T-cell (primary cell): ENCODE results near the gene ADAMTS14. TPM values are rescaled to one million over a fixed set of nuclear protein-coding genes. Genes with fewer than 3 reads are reported as not detected.

Experiments
- ATAC-seq, 4 experiments: fragments of 200-7000 bp in 3 of 4; fragments of 150-1000 bp in 1 of 4; cut with Tn5 transposase; replicated peaks in 1 of 4; 1 replicate in 3 of 4; 2 replicates in 1 of 4; pipeline ENCODE4 v1.10.0; 2021; ENCODE audit warnings: moderate library complexity in 3 of 4, mild to moderate bottlenecking in 2 of 4, moderate number of reproducible peaks in 1 of 4
- CTCF ChIA-PET, 2 donors: fragments of 300-600 bp; sonication (Branson Sonifier 250); formaldehyde crosslinking; loops; one replicate each; lab custom pipeline; 2022; ENCODE audit warnings: antibody characterized with exemption in 2 of 2; lab: Charles Lee
- POLR2A ChIA-PET, 2 donors: fragments of 300-600 bp; sonication (Branson Sonifier 250); formaldehyde crosslinking; loops; one replicate each; lab custom pipeline; 2022; ENCODE audit warnings: antibody characterized with exemption in 2 of 2; lab: Charles Lee
- DNase-seq, 35 experiments: peaks; one replicate each; pipeline versions ENCODE4 v3.0.0 to v3.0.0-alpha.2; 2013 to 2023
- H3K27ac ChIP-seq: one replicate; pipeline ENCODE4 v1.5.1; 2013; ENCODE audit warnings: low read length
- H3K27me3 ChIP-seq, 2 experiments: replicated peaks in 1 of 2; 1 replicate in 1 of 2; 2 replicates in 1 of 2; pipeline versions ENCODE4 v1.6.1 to v1.7.0; 2013; ENCODE audit warnings: low read length in 1 of 2, mixed read lengths in 1 of 2; ENCODE audit not compliant: control insufficient read depth in 2 of 2, insufficient read depth in 2 of 2; ENCODE audit errors: extremely low read depth in 1 of 2
- H3K36me3 ChIP-seq, 2 donors: 1 replicate in 1 of 2; 2 replicates in 1 of 2; pipeline versions ENCODE4 v1.6.1 to v1.7.0; 2013; ENCODE audit warnings: low read length in 1 of 2; ENCODE audit not compliant: control insufficient read depth in 2 of 2, insufficient read depth in 1 of 2; ENCODE audit errors: extremely low read depth in 1 of 2
- H3K4me1 ChIP-seq, 2 experiments: 1 replicate in 1 of 2; 2 replicates in 1 of 2; pipeline versions ENCODE4 v1.6.1 to v1.7.0; 2013; ENCODE audit warnings: low read length in 2 of 2, mixed read lengths in 1 of 2; ENCODE audit not compliant: insufficient read depth in 2 of 2, control insufficient read depth in 1 of 2; ENCODE audit errors: extremely low read depth in 1 of 2
- H3K4me3 ChIP-seq, 2 donors: 1 replicate in 1 of 2; 2 replicates in 1 of 2; pipeline versions ENCODE4 v1.5.1 to v1.7.0; 2013; ENCODE audit warnings: mild to moderate bottlenecking in 2 of 2, low read length in 1 of 2, moderate library complexity in 1 of 2; ENCODE audit not compliant: control insufficient read depth in 1 of 2; ENCODE audit errors: extremely low read depth in 1 of 2
- H3K9me3 ChIP-seq: 2 replicates; pipeline ENCODE4 v1.7.0; 2013
- H3K27ac Mint-ChIP-seq, 2 donors: one replicate each; pipeline ENCODE4 v1.8.0; 2020 to 2021; ENCODE audit warnings: mild to moderate bottlenecking in 2 of 2, mixed read lengths in 2 of 2
- H3K27me3 Mint-ChIP-seq, 2 donors: one replicate each; pipeline ENCODE4 v1.8.0; 2021 to 2022; ENCODE audit warnings: mixed read lengths in 2 of 2
- H3K36me3 Mint-ChIP-seq: one replicate; pipeline ENCODE4 v1.8.0; 2021; ENCODE audit warnings: mixed read lengths
- H3K4me1 Mint-ChIP-seq, 3 donors: one replicate each; pipeline ENCODE4 v1.8.0; 2020 to 2022; ENCODE audit warnings: mixed read lengths in 3 of 3, mild to moderate bottlenecking in 1 of 3
- H3K4me3 Mint-ChIP-seq, 3 donors: one replicate each; pipeline ENCODE4 v1.8.0; 2020 to 2022; ENCODE audit warnings: mild to moderate bottlenecking in 3 of 3, mixed read lengths in 3 of 3, moderate library complexity in 3 of 3
- H3K9me3 Mint-ChIP-seq, 3 donors: one replicate each; pipeline ENCODE4 v1.8.0; 2020 to 2022; ENCODE audit warnings: mixed read lengths in 3 of 3
- WGBS: methylation state at CpG from one replicate; pipeline ENCODE4 v1.1.5; 2013; ENCODE audit warnings: missing lambda C conversion rate; ENCODE audit not compliant: insufficient coverage; 5-methylcytosine and 5-hydroxymethylcytosine counted together
- total RNA-seq, 35 experiments: library from RNA in 6 of 35; stranded (reverse) in 6 of 35; fragments of 120-200 nt in 1 of 35; gene quantifications; one replicate each; pipeline versions ENCODE4 v1.2.1 to v1.2.4 and lab custom pipeline; 2013 to 2026

ADAMTS14 gene
- total RNA-seq, 5 donors from 2014 or later (not counting 1 experiment from before 2014, with no cell fraction given) = 0.09 to 0.13 (median 0.10) TPM; not detected in 1

GRCh38 chr10:70673043-70673928 is 980 bp downstream of the ADAMTS14 start:
- H3K27ac ChIP-seq = no peak overlapping the region
- H3K4me3 Mint-ChIP-seq = peak overlapping the region; percentile 25 to 68 (median 46)
- POLR2A ChIA-PET = no interaction called here
- H3K27ac Mint-ChIP-seq = no peak overlapping the region
- H3K9me3 Mint-ChIP-seq = peaks cover 0 to 3% (median 3%) of the 10 kb centered on the region in 3 donors
- H3K36me3 Mint-ChIP-seq = no peaks in the 10 kb centered on the region
- H3K27me3 Mint-ChIP-seq = peaks cover 33 to 50% of the 10 kb centered on the region in 2 donors
- no peak for ATAC-seq
- H3K27me3 ChIP-seq = peaks cover 3 to 47% of the 10 kb centered on the region in 2 experiments
- DNase-seq = no peak
- peaks cover 9 to 10% (median 9%) of the 10 kb centered on the region in 3 donors for H3K4me1 Mint-ChIP-seq
- H3K9me3 ChIP-seq = no peaks in the 10 kb centered on the region
- 79% methylated on average over 8 of the region's 14 CpGs for WGBS
- no peak overlapping the region for H3K4me3 ChIP-seq
- no peaks in the 10 kb centered on the region for H3K36me3 ChIP-seq
- H3K4me1 ChIP-seq = peaks cover 0 to 10% of the 10 kb centered on the region in 2 experiments
- CTCF ChIA-PET = no interaction called here

- H3K27me3 ChIP-seq = peaks cover 3 to 47% of the 10 kb centered on the region in 2 experiments
- H3K9me3 ChIP-seq = no peaks in the 10 kb centered on the region
- ATAC-seq (no peak), DNase-seq (no peak)
- H3K36me3 ChIP-seq = no peaks in the 10 kb centered on the region
- H3K4me1 ChIP-seq = peaks cover 0 to 10% of the 10 kb centered on the region in 2 experiments
- ChIA-PET CTCF (no interaction called here), POLR2A (no interaction called here)
- peaks cover 9 to 10% (median 9%) of the 10 kb centered on the region in 3 donors for H3K4me1 Mint-ChIP-seq
- 71% methylated on average over 6 of the region's 11 CpGs for WGBS
- H3K27ac ChIP-seq = no peak overlapping the region
- no peaks in the 10 kb centered on the region for H3K36me3 Mint-ChIP-seq
- H3K27me3 Mint-ChIP-seq = peaks cover 33 to 48% of the 10 kb centered on the region in 2 donors
- no peak overlapping the region for H3K4me3 ChIP-seq
- no peak overlapping the region for H3K27ac Mint-ChIP-seq
- no peak overlapping the region for H3K4me3 Mint-ChIP-seq
- H3K9me3 Mint-ChIP-seq = no peaks in the 10 kb centered on the region
Measured at GRCh38 chr10:70673929-70674559, 1.7 kb downstream of the ADAMTS14 start.

- ChIA-PET CTCF (no interaction called here), POLR2A (no interaction called here)
- no peak overlapping the region for H3K4me3 Mint-ChIP-seq
- no peak overlapping the region for H3K27ac Mint-ChIP-seq
- H3K36me3 Mint-ChIP-seq = no peaks in the 10 kb centered on the region
- no peaks in the 10 kb centered on the region for H3K9me3 Mint-ChIP-seq
- no peak for ATAC-seq
- peaks cover 32 to 46% of the 10 kb centered on the region in 2 donors for H3K27me3 Mint-ChIP-seq
- peaks cover 3 to 47% of the 10 kb centered on the region in 2 experiments for H3K27me3 ChIP-seq
- peaks cover 9 to 10% (median 9%) of the 10 kb centered on the region in 3 donors for H3K4me1 Mint-ChIP-seq
- no peak overlapping the region for H3K27ac ChIP-seq
- H3K9me3 ChIP-seq = no peaks in the 10 kb centered on the region
- peaks cover 0 to 10% of the 10 kb centered on the region in 2 experiments for H3K4me1 ChIP-seq
- no peak for DNase-seq
- no peaks in the 10 kb centered on the region for H3K36me3 ChIP-seq
- WGBS = 85% methylated on average over 15 of the region's 24 CpGs
- no peak overlapping the region for H3K4me3 ChIP-seq
Measured at GRCh38 chr10:70674560-70675495, 2.5 kb downstream of the ADAMTS14 start.

- Histone ChIP-seq H3K9me3 (no peaks in the 10 kb centered on the region), H3K4me1 (peaks cover 0 to 10% of the 10 kb centered on the region in 2 experiments), H3K27me3 (peaks cover 3 to 42% of the 10 kb centered on the region in 2 experiments), H3K36me3 (no peaks in the 10 kb centered on the region), H3K27ac (no peak overlapping the region), H3K4me3 (no peak overlapping the region)
- CTCF ChIA-PET = no interaction called here
- Mint-ChIP-seq H3K36me3 (no peaks in the 10 kb centered on the region), H3K9me3 (no peaks in the 10 kb centered on the region), H3K4me1 (peaks cover 9 to 10% (median 9%) of the 10 kb centered on the region in 3 donors), H3K27me3 (peaks cover 27 to 46% of the 10 kb centered on the region in 2 donors), H3K27ac (no peak overlapping the region), H3K4me3 (no peak overlapping the region)
- POLR2A ChIA-PET = no interaction called here
- DNase-seq (no peak), ATAC-seq (no peak)
- WGBS = 87% methylated on average over 10 of the region's 14 CpGs
Measured at GRCh38 chr10:70675496-70676161, 3.3 kb downstream of the ADAMTS14 start.

- ATAC-seq (no peak), DNase-seq (no peak)
- no peaks in the 10 kb centered on the region for H3K36me3 ChIP-seq
- no peaks in the 10 kb centered on the region for H3K9me3 ChIP-seq
- H3K4me3 ChIP-seq = no peak overlapping the region
- Mint-ChIP-seq H3K9me3 (no peaks in the 10 kb centered on the region), H3K4me3 (no peak overlapping the region), H3K27ac (no peak overlapping the region), H3K27me3 (peaks cover 22 to 39% of the 10 kb centered on the region in 2 donors), H3K4me1 (peaks cover 9 to 10% (median 9%) of the 10 kb centered on the region in 3 donors), H3K36me3 (no peaks in the 10 kb centered on the region)
- POLR2A ChIA-PET = no interaction called here
- no peak overlapping the region for H3K27ac ChIP-seq
- CTCF ChIA-PET = no interaction called here
- H3K4me1 ChIP-seq = peaks cover 0 to 10% of the 10 kb centered on the region in 2 experiments
- WGBS = 90% methylated on average over 5 of the region's 6 CpGs
- H3K27me3 ChIP-seq = peaks cover 3 to 38% of the 10 kb centered on the region in 2 experiments
Measured at GRCh38 chr10:70676511-70676910, 4.2 kb downstream of the ADAMTS14 start.
